HCT116 (cell line): ENCODE measurements around the gene CIRBP. TPM values are rescaled to one million over a fixed set of nuclear protein-coding genes. Genes with fewer than 3 reads are reported as not detected.
A peak's percentile ranks its signal among the peaks of the same experiment; 100 is the strongest.

Experiments used
- ATAC-seq: fragments of 200-7000 bp; cut with Tn5 transposase; 2 replicates; pipeline ENCODE4 v1.9.1; 2020; ENCODE audit warnings: mild to moderate bottlenecking, moderate library complexity
- BruUV-seq: library from RNA; stranded (reverse); fragments of 400-500 nt; replicated peaks from 2 replicates; lab custom pipeline; 2021; lab: Mats Ljungman, UMichigan
- CTCF ChIA-PET: fragments of 300-600 bp; sonication (Branson Sonifier 250); formaldehyde crosslinking; loops from one replicate; lab custom pipeline; 2021; ENCODE audit warnings: antibody characterized with exemption; lab: Charles Lee
- POLR2A ChIA-PET: fragments of 300-600, 350-600 bp; sonication (Branson Sonifier 250); formaldehyde crosslinking; loops from one replicate; lab custom pipeline; 2021; ENCODE audit warnings: antibody characterized with exemption; lab: Charles Lee
- RAD21 ChIA-PET, 2 experiments: fragments of 300-600 bp; sonication (Branson Sonifier 250); formaldehyde crosslinking; loops; one replicate each; lab custom pipeline; 2023; ENCODE audit warnings: low total read pairs in 2 of 2; ENCODE audit not compliant: uncharacterized antibody in 2 of 2, unreplicated experiment in 2 of 2, low non-redundant PET in 1 of 2; lab: Charles Lee
- DNase-seq: peaks from one replicate; pipeline ENCODE4 v3.0.0-alpha.2; 2010; ENCODE audit warnings: low read depth, low spot score
- H2AFZ ChIP-seq: fragments of 200-600 bp; shearing (Covaris generic), sonication (generic); 2 replicates; pipeline ENCODE4 v1.6.1; 2017; ENCODE audit warnings: low read depth, mixed run types, mixed read lengths, antibody characterized with exemption, low read length; ENCODE audit not compliant: poor library complexity, severe bottlenecking
- H3K27ac ChIP-seq: 2 replicates; pipeline ENCODE4 v1.5.1; 2012; ENCODE audit warnings: low read depth, low read length
- H3K27me3 ChIP-seq: fragments of 200-600 bp; sonication (generic); 2 replicates; pipeline ENCODE4 v1.6.1; 2016; ENCODE audit warnings: mixed run types, low read length, mixed read lengths; ENCODE audit not compliant: insufficient read depth
- H3K36me3 ChIP-seq, 2 experiments: fragments of 200-500 bp in 1 of 2; fragments of 200-600 bp in 1 of 2; sonication (Bioruptor generic) in 1 of 2; sonication (generic) in 1 of 2; 2 replicates each; pipeline versions ENCODE4 v1.5.1 to v1.6.1; 2014 to 2016; ENCODE audit warnings: low read length in 2 of 2, inconsistent platforms in 1 of 2, mixed read lengths in 1 of 2, mixed run types in 1 of 2; ENCODE audit not compliant: insufficient read depth in 2 of 2, control insufficient read depth in 1 of 2
- H3K4me1 ChIP-seq, 2 experiments: fragments of 200-600 bp in 1 of 2; sonication (generic) in 1 of 2; 2 replicates each; pipeline versions ENCODE4 v1.5.1 to v1.6.1; 2012 to 2017; ENCODE audit warnings: low read length in 2 of 2, inconsistent platforms in 1 of 2, mild to moderate bottlenecking in 1 of 2, mixed read lengths in 1 of 2, mixed run types in 1 of 2, moderate library complexity in 1 of 2; ENCODE audit not compliant: insufficient read depth in 2 of 2, control insufficient read depth in 1 of 2
- H3K4me2 ChIP-seq: fragments of 200-600 bp; sonication (generic); 2 replicates; pipeline ENCODE4 v1.6.1; 2017; ENCODE audit warnings: mixed run types, low read length, mixed read lengths
- H3K4me3 ChIP-seq, 2 experiments: fragments of 200-600 bp in 1 of 2; sonication (generic) in 1 of 2; replicated peaks in 1 of 2; 2 replicates each; pipeline ENCODE4 v1.5.1; 2011 to 2016; ENCODE audit warnings: low read length in 2 of 2, control low read depth in 1 of 2, low read depth in 1 of 2, mild to moderate bottlenecking in 1 of 2, mixed read lengths in 1 of 2, mixed run types in 1 of 2
- H3K79me2 ChIP-seq: fragments of 200-600 bp; sonication (generic); 2 replicates; pipeline ENCODE4 v1.6.1; 2017; ENCODE audit warnings: mild to moderate bottlenecking, mixed run types, low read length, moderate library complexity, mixed read lengths; ENCODE audit not compliant: insufficient read depth
- H3K9ac ChIP-seq: fragments of 200-600 bp; sonication (generic); 2 replicates; pipeline ENCODE4 v1.6.1; 2016; ENCODE audit warnings: low read length, mixed read lengths
- H3K9me2 ChIP-seq: fragments of 200-600 bp; sonication (generic), shearing (Covaris generic); 2 replicates; pipeline ENCODE4 v1.6.1; 2017; ENCODE audit warnings: mixed run types, mild to moderate bottlenecking, moderate library complexity; ENCODE audit not compliant: insufficient read depth
- H3K9me3 ChIP-seq, 2 experiments: fragments of 200-500 bp in 1 of 2; fragments of 200-600 bp in 1 of 2; sonication (Bioruptor generic) in 1 of 2; sonication (generic) in 1 of 2; 2 replicates each; pipeline ENCODE4 v1.6.1; 2014 to 2017; ENCODE audit warnings: low read length in 2 of 2, mixed read lengths in 2 of 2, inconsistent platforms in 1 of 2, low read depth in 1 of 2, mild to moderate bottlenecking in 1 of 2, mixed run types in 1 of 2, moderate library complexity in 1 of 2; ENCODE audit not compliant: control insufficient read depth in 1 of 2, insufficient read depth in 1 of 2
- H4K20me1 ChIP-seq: fragments of 200-600 bp; sonication (generic), shearing (Covaris generic); 2 replicates; pipeline ENCODE4 v1.6.1; 2017; ENCODE audit warnings: mixed run types, mild to moderate bottlenecking, moderate library complexity; ENCODE audit not compliant: insufficient read depth
- CBX3 ChIP-seq: IDR thresholded peaks from 2 replicates; pipeline ENCODE4 v1.6.1; 2012; ENCODE audit warnings: low read depth
- CEBPB ChIP-seq: IDR thresholded peaks from 2 replicates; pipeline ENCODE4 v1.6.1; 2012; ENCODE audit warnings: low read depth
- EGR1 ChIP-seq: IDR thresholded peaks from 2 replicates; pipeline ENCODE4 v1.6.1; 2012; ENCODE audit warnings: low read depth
- ELF1 ChIP-seq: IDR thresholded peaks from 2 replicates; pipeline ENCODE4 v1.6.1; 2012; ENCODE audit warnings: low read depth, borderline replicate concordance
- EZH2phosphoT487 ChIP-seq: fragments of 200-600 bp; IDR thresholded peaks from 2 replicates; pipeline ENCODE4 v1.6.1; 2018; ENCODE audit warnings: antibody characterized with exemption, borderline replicate concordance
- FOSL1 ChIP-seq: IDR thresholded peaks from 2 replicates; pipeline ENCODE4 v1.6.1; 2012; ENCODE audit warnings: low read depth
- JUND ChIP-seq: IDR thresholded peaks from 2 replicates; pipeline ENCODE4 v1.6.1; 2012
- POLR2AphosphoS5 ChIP-seq: IDR thresholded peaks from 2 replicates; pipeline ENCODE4 v1.6.1; 2011; ENCODE audit warnings: mild to moderate bottlenecking, low read depth, low read length, moderate library complexity
- SIN3A ChIP-seq: IDR thresholded peaks from 2 replicates; pipeline ENCODE4 v1.6.1; 2012; ENCODE audit warnings: low read depth
- SRF ChIP-seq: IDR thresholded peaks from 2 replicates; pipeline ENCODE4 v1.6.1; 2012; ENCODE audit warnings: low read depth
- TCF7L2 ChIP-seq: IDR thresholded peaks from 2 replicates; pipeline ENCODE4 v1.7.0; 2011; ENCODE audit warnings: borderline replicate concordance, inconsistent platforms; ENCODE audit not compliant: insufficient read depth, insufficient read length; ENCODE audit errors: extremely low read depth
- YY1 ChIP-seq: IDR thresholded peaks from 2 replicates; pipeline ENCODE4 v1.6.1; 2011; ENCODE audit warnings: low read length, low read depth, moderate library complexity, mild to moderate bottlenecking; ENCODE audit not compliant: insufficient replicate concordance; ENCODE audit errors: extremely low read depth
- ZFX ChIP-seq: fragments of 450-650 bp; IDR thresholded peaks from 2 replicates; pipeline ENCODE4 v1.6.1; 2017
- intact Hi-C: fragments of 100-400 bp; cut with micrococcal nuclease; formaldehyde crosslinking; loops from 2 replicates; pipeline ENCODE4 v1.10.0; 2022
- total RNA-seq: library from RNA; stranded (reverse); gene quantifications from one replicate; pipeline ENCODE4 v1.2.1, GENCODE V29; 2021; ENCODE audit not compliant: unreplicated experiment
- TF ChIP-seq, protein P1 (sequence below): IDR thresholded peaks from 2 replicates; pipeline ENCODE4 v1.6.1; 2012
- TF ChIP-seq, protein P2 (sequence below): IDR thresholded peaks from 2 replicates; pipeline ENCODE4 v1.6.1; 2011; ENCODE audit warnings: mild to moderate bottlenecking, low read length, moderate library complexity; ENCODE audit not compliant: insufficient replicate concordance; ENCODE audit errors: extremely low read depth
- TF ChIP-seq, protein P3 (sequence below): IDR thresholded peaks from 2 replicates; pipeline ENCODE4 v1.6.1; 2012
- TF ChIP-seq, protein P4 (sequence below): IDR thresholded peaks from 2 replicates; pipeline ENCODE4 v1.6.1; 2012; ENCODE audit warnings: low read depth

Gene CIRBP
- total RNA-seq, 1 experiment from 2014 or later = 276 TPM

DNA sequence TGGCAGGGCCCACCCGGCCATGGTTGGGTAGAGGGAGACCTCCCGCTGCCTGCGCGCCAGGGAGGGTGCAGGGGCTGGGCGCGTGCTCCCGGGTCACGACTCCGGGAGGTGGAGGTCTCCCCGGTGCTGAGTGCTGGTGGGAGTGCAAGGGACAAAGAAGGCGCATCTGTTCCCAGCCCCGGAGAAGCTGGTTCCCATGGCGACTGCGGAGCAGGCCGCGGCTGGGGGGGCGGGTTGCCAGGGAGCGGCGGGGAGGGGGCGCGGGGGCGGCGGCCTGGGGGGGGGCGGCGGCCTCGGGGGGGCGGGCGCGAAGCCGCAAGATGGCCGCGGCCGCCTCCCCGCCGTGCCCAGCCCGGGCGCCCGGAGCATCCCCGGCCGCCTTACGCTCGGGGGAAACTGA is 32.6 kb upstream of the CIRBP start:
- H3K4me2 ChIP-seq = peak overlapping the region; percentile 94
- H3K4me3 ChIP-seq = peak overlapping the region; percentile 83 to 96
- intact Hi-C loops = no loop called here
- H3K36me3 ChIP-seq = peaks cover 3 to 16% of the 10 kb centered on the region in 2 experiments; a peak in 3 of 4 replicates
- POLR2A ChIA-PET = interaction anchor here (0.9 kb wide), 1 partner anchor 9 kb away, joined by 3 read pairs; no protein-coding TSS in a partner anchor
- no peaks in the 10 kb centered on the region for H4K20me1 ChIP-seq
- ATAC-seq (no peak), DNase-seq (no peak)
- CTCF ChIA-PET = no interaction called here
- no peaks in the 10 kb centered on the region for H3K9me2 ChIP-seq
- H3K79me2 ChIP-seq = peaks cover 22% of the 10 kb centered on the region; the same call in 1 of the 2 replicates
- H3K27me3 ChIP-seq = no peaks in the 10 kb centered on the region
- peak overlapping the region; percentile 95 for H3K9ac ChIP-seq
- no peak for TF ChIP-seq EGR1
- no peak for TF ChIP-seq EZH2phosphoT487
- TF ChIP-seq YY1 = no peak
- TF ChIP-seq, protein P1, sequence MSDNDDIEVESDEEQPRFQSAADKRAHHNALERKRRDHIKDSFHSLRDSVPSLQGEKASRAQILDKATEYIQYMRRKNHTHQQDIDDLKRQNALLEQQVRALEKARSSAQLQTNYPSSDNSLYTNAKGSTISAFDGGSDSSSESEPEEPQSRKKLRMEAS = no peak
- TF ChIP-seq, protein P2, sequence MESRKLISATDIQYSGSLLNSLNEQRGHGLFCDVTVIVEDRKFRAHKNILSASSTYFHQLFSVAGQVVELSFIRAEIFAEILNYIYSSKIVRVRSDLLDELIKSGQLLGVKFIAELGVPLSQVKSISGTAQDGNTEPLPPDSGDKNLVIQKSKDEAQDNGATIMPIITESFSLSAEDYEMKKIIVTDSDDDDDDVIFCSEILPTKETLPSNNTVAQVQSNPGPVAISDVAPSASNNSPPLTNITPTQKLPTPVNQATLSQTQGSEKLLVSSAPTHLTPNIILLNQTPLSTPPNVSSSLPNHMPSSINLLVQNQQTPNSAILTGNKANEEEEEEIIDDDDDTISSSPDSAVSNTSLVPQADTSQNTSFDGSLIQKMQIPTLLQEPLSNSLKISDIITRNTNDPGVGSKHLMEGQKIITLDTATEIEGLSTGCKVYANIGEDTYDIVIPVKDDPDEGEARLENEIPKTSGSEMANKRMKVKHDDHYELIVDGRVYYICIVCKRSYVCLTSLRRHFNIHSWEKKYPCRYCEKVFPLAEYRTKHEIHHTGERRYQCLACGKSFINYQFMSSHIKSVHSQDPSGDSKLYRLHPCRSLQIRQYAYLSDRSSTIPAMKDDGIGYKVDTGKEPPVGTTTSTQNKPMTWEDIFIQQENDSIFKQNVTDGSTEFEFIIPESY = no peak
- TF ChIP-seq FOSL1 = no peak
- TF ChIP-seq CEBPB = no peak
- TF ChIP-seq, protein P3, sequence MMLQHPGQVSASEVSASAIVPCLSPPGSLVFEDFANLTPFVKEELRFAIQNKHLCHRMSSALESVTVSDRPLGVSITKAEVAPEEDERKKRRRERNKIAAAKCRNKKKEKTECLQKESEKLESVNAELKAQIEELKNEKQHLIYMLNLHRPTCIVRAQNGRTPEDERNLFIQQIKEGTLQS = no peak
- TF ChIP-seq SIN3A = no peak
- TF ChIP-seq ELF1 = no peak
- TF ChIP-seq, protein P4, sequence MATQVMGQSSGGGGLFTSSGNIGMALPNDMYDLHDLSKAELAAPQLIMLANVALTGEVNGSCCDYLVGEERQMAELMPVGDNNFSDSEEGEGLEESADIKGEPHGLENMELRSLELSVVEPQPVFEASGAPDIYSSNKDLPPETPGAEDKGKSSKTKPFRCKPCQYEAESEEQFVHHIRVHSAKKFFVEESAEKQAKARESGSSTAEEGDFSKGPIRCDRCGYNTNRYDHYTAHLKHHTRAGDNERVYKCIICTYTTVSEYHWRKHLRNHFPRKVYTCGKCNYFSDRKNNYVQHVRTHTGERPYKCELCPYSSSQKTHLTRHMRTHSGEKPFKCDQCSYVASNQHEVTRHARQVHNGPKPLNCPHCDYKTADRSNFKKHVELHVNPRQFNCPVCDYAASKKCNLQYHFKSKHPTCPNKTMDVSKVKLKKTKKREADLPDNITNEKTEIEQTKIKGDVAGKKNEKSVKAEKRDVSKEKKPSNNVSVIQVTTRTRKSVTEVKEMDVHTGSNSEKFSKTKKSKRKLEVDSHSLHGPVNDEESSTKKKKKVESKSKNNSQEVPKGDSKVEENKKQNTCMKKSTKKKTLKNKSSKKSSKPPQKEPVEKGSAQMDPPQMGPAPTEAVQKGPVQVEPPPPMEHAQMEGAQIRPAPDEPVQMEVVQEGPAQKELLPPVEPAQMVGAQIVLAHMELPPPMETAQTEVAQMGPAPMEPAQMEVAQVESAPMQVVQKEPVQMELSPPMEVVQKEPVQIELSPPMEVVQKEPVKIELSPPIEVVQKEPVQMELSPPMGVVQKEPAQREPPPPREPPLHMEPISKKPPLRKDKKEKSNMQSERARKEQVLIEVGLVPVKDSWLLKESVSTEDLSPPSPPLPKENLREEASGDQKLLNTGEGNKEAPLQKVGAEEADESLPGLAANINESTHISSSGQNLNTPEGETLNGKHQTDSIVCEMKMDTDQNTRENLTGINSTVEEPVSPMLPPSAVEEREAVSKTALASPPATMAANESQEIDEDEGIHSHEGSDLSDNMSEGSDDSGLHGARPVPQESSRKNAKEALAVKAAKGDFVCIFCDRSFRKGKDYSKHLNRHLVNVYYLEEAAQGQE = no peak
- TF ChIP-seq TCF7L2 = no peak
- TF ChIP-seq ZFX = no peak
- TF ChIP-seq JUND = no peak
- no peak for TF ChIP-seq POLR2AphosphoS5
- no peak for TF ChIP-seq SRF
- no peak for TF ChIP-seq CBX3
- H3K9me3 ChIP-seq = no peaks in the 10 kb centered on the region
- H2AFZ ChIP-seq = no peak overlapping the region
- no TSS peak for BruUV-seq
- RAD21 ChIA-PET = no interaction called here
- peak overlapping the region; percentile 94 for H3K27ac ChIP-seq
- H3K4me1 ChIP-seq = peaks cover 30 to 58% of the 10 kb centered on the region in 2 experiments
